Hypothalamus (tissue), 51 donors: ENCODE data around the gene CDKN1C.

Experiments
- DNase-seq, 51 donors: peaks; one replicate each; lab custom pipeline; 2025; lab: John Stamatoyannopoulos, UW

CDKN1C gene

DNA sequence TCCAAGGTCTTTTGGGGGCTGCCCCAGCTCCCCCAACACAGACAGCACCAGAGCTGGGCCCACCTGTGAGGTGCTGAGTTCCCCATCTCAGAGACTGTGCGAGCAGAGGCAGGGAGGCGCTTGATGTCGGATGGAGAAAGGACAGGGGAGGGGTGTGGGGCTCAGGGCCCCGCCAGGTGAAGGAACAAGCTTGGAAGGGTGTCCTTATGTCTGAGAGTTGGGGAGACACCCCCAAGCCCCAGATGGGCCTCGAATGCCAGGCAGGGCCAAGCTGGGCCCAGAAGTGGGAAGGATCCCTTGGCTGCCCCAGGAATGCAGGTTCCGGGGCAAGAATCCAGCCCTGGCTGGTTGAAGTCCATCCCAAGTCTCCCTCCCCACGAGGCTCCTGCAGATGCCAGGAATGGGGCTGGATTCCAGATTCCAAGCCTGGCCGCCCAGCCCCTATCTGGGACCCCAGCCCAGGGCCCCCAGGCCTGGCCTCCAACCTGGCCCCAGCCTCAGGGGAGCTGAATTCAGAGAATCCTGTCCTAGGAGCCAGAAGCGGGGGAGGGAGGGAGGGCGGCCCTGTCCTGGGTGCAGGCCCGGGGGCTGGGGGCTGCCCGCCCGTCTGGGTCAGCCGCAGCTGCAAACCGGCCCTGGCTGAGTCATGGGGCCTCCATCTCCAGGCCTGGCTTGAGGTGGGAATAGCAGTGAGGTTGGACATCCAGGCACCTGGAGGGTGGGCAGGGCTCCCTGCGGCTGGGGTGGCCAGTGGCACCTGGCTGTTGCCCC is 50.9 kb downstream of the CDKN1C start:
- DNase-seq: no peak

DNA sequence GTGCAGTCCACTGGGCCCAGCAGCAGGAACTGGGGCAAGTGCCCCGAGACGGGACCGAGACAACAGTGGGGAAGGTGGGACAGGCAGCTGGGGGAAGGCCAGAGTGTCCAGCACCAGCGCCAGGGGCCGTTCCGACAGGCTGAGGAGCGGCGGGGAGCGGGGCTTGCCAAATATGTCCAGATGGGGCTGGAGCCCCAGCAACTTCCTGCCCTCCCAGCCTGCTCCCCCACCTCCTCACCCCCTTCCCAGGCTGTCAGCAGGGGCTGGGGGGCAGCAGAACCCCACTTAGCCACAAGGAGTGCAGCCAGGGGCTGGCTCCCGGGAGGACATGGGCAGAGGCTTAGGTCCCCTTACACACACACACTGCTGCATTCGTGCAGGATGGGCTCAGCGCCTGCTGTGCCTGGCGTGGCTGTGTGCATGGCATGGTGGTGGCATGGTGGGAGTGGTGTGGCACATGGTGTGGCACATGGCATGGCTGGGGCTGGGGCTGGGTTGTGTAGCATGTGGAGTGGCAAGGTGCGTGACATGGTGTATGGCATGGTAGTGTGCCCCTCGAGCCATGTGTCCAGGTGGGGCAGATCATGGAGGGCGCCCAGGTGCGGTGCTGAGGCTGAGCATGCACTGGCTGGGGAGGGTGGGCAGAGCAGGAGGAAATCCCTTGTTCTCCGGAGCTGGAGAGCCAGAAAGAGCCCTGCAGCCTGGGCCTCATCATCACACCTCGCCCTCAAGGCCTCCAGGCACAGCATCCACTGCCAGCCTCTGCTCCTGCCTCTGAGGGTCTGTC is 51.7 kb downstream of the CDKN1C start:
- DNase-seq: no peak
